HG02870 (cell line): ENCODE data around the gene LHFPL3.

Source experiments
- ATAC-seq: cut with Tn5 transposase; IDR thresholded peaks from one replicate; pipeline ENCODE4 v1.9.1; 2021; ENCODE audit warnings: mild to moderate bottlenecking, moderate library complexity; ENCODE audit not compliant: unreplicated experiment

The LHFPL3 gene

GRCh38 chr7:104469166-104469820, 140.9 kb downstream of the LHFPL3 start:
- no peak for ATAC-seq

- no peak for ATAC-seq
Observed at GRCh38 chr7:104480529-104480928, 152.1 kb downstream of the LHFPL3 start.

- ATAC-seq = no peak
Observed at GRCh38 chr7:104482362-104483037, 154.1 kb downstream of the LHFPL3 start.

- ATAC-seq = no peak
Observed at GRCh38 chr7:104486931-104487330, 158.5 kb downstream of the LHFPL3 start.

- ATAC-seq = no peak
Observed at GRCh38 chr7:104487642-104488041, 159.2 kb downstream of the LHFPL3 start.

- no peak for ATAC-seq
Observed at GRCh38 chr7:104497379-104497967, 169.1 kb downstream of the LHFPL3 start.

- no peak for ATAC-seq
Observed at GRCh38 chr7:104499975-104500374, 171.6 kb downstream of the LHFPL3 start.

GRCh38 chr7:104509874-104510273, 181.5 kb downstream of the LHFPL3 start:
- no peak for ATAC-seq

GRCh38 chr7:104524853-104525252, 196.4 kb downstream of the LHFPL3 start:
- no peak for ATAC-seq

GRCh38 chr7:104528142-104528541, 199.7 kb downstream of the LHFPL3 start:
- no peak for ATAC-seq

GRCh38 chr7:104529567-104529966, 201.2 kb downstream of the LHFPL3 start:
- no peak for ATAC-seq

- ATAC-seq = no peak
Observed at GRCh38 chr7:104530251-104530650, 201.8 kb downstream of the LHFPL3 start.

GRCh38 chr7:104534149-104534548, 205.7 kb downstream of the LHFPL3 start:
- no peak for ATAC-seq

GRCh38 chr7:104535841-104536240, 207.4 kb downstream of the LHFPL3 start:
- ATAC-seq = no peak

GRCh38 chr7:104536956-104537355, 208.6 kb downstream of the LHFPL3 start:
- ATAC-seq = no peak

GRCh38 chr7:104538152-104538551, 209.7 kb downstream of the LHFPL3 start:
- ATAC-seq = no peak

- no peak for ATAC-seq
Observed at GRCh38 chr7:104541897-104542296, 213.5 kb downstream of the LHFPL3 start.

GRCh38 chr7:104548861-104549260, 220.5 kb downstream of the LHFPL3 start:
- ATAC-seq = no peak

GRCh38 chr7:104550362-104550761, 222.0 kb downstream of the LHFPL3 start:
- no peak for ATAC-seq

- ATAC-seq = no peak
Observed at GRCh38 chr7:104551226-104551625, 222.8 kb downstream of the LHFPL3 start.

- ATAC-seq = no peak
Observed at GRCh38 chr7:104552102-104552501, 223.7 kb downstream of the LHFPL3 start.

GRCh38 chr7:104553074-104553473, 224.7 kb downstream of the LHFPL3 start:
- ATAC-seq = no peak
